Spinal cord (tissue), 10 donors: ENCODE data around the gene NPR2. TPM values are rescaled to one million over a fixed set of nuclear protein-coding genes. Genes with fewer than 3 reads are reported as not detected.
A peak's percentile ranks its signal among the peaks of the same experiment; 100 is the strongest.

ENCODE experiments used
- DNase-seq, 6 donors: peaks; one replicate each; pipeline versions ENCODE4 v3.0.0 to v3.0.0-alpha.2; 2013 to 2015; ENCODE audit warnings: low spot score in 6 of 6, low read depth in 4 of 6
- H3K27ac ChIP-seq: one replicate; pipeline ENCODE4 v1.5.1; 2013; ENCODE audit warnings: low read depth, low read length, control low read depth
- H3K27me3 ChIP-seq: one replicate; pipeline ENCODE4 v1.6.1; 2013; ENCODE audit warnings: low read length; ENCODE audit not compliant: control insufficient read depth, insufficient read depth
- H3K36me3 ChIP-seq: one replicate; pipeline ENCODE4 v1.6.1; 2013; ENCODE audit warnings: low read length; ENCODE audit not compliant: control insufficient read depth, insufficient read depth
- H3K4me1 ChIP-seq: one replicate; pipeline ENCODE4 v1.6.1; 2013; ENCODE audit warnings: low read length; ENCODE audit not compliant: control insufficient read depth, insufficient read depth
- H3K4me3 ChIP-seq: one replicate; pipeline ENCODE4 v1.5.1; 2013; ENCODE audit warnings: low read depth, low read length, control low read depth
- H3K9me3 ChIP-seq: one replicate; pipeline ENCODE4 v1.6.1; 2013; ENCODE audit warnings: low read length; ENCODE audit not compliant: control insufficient read depth, insufficient read depth
- WGBS: methylation state at CpG from one replicate; pipeline ENCODE4 v1.1.5; 2013; ENCODE audit warnings: missing lambda C conversion rate; ENCODE audit not compliant: insufficient coverage; 5-methylcytosine and 5-hydroxymethylcytosine counted together
- polyA plus RNA-seq, 2 donors: library from polyadenylated mRNA; unstranded; fragments of 120-200 nt; gene quantifications; one replicate each; pipeline ENCODE4 v1.2.1, GENCODE V29; 2013; ENCODE audit not compliant: insufficient read length in 2 of 2
- total RNA-seq, 2 donors: library from RNA; depleted of rRNA in 1 of 2; stranded (reverse); fragments of 120-200 nt in 1 of 2; fragments of >200 nt in 1 of 2; gene quantifications; one replicate each; pipeline versions ENCODE4 v1.2.3 to v1.2.4, GENCODE V29; 2013 to 2014
- donor health status: healthy.

Gene NPR2
- total and polyA plus RNA-seq, 4 donors: 15.0 to 39.5 (median 30.9) TPM

DNA sequence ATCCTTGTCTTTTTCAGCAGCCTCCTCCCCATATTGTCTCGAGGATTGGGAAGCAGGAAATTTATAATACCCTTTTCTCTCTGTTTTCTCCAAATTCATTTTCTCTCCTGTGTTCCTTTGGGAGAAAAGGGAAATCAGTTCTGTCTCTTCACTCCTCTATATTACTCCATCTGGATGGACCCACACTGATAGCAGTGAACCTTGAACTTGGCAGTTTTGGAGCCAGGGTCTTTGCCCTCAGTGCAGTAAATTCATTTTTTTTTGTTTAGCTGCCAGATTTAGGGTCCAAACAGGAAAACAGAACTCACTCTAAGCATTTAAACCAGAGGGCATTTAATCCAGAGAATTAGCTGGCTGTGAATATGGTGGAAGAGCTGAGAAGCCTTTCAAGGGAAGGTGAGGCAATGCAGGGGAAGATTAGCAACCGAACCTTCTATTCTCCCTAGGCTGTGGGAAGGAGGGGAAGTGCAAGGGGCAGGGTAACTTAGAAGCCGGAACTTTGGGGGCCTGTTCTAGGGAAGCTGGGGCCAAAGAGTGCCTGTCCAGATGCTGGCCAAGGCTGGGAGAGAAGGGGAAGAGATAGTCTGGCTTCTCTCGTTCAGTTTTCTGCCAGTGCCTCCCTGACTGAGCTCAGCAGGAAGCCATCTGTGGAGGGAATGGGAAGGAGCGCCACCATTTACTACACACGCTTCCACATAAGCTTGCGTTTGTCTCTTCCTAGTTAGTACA is 16.3 kb upstream of the NPR2 start:
- H3K27ac ChIP-seq: no peak overlapping the region
- WGBS: 39% methylated on average over 3 of the region's 7 CpGs
- H3K4me1 ChIP-seq: peaks cover 3% of the 10 kb centered on the region
- H3K36me3 ChIP-seq: no peaks in the 10 kb centered on the region
- no peaks in the 10 kb centered on the region for H3K9me3 ChIP-seq
- no peak overlapping the region for H3K4me3 ChIP-seq
- DNase-seq: peak in 2 of 6 donors; percentile 19 to 38
- H3K27me3 ChIP-seq: no peaks in the 10 kb centered on the region

DNA sequence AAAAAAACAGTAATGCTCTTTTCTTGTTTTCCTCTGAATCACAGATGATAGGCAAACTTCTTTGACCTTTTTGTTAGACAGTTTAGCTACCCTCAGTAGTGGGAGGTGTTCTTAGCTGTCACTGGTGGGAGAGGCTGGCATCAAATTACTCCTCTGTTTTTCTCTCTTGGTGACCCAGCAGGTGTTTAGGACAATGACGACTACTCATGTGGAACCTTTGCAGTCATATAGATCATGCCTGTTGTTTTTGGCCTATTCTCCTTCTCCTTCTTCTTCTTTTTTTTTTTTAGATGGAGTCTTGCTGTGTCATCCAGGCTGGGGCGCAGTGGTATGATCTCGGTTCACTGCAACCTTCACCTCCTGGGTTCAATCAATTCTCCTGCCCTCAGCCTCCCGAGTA is 15.4 kb upstream of the NPR2 start:
- Histone ChIP-seq H3K27ac (no peak overlapping the region), H3K4me1 (peaks cover 3% of the 10 kb centered on the region), H3K27me3 (no peaks in the 10 kb centered on the region), H3K4me3 (no peak overlapping the region), H3K9me3 (no peaks in the 10 kb centered on the region), H3K36me3 (no peaks in the 10 kb centered on the region)
- DNase-seq: no peak
- WGBS: 83% methylated on average over 2 of the region's 4 CpGs

DNA sequence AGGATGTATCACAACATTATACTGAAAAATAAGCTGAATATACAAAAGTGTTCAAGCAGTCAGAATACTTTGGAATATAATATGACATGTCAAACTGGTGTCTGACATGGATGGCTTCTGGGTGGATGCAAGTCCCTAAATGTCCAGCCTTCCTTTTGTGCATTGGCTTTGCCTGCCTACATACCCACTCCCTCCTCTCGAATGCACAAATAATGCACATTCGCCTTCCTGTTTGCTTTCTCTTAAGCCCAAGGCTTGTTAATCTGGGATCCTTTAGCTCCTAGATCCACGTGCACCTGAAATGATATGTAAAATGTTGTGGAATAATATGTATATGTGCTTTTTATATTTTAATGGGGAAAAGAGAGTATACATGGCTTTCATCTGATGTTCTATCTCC is 12.9 kb upstream of the NPR2 start:
- Histone ChIP-seq H3K27me3 (no peaks in the 10 kb centered on the region), H3K4me3 (no peak overlapping the region), H3K27ac (no peak overlapping the region), H3K9me3 (no peaks in the 10 kb centered on the region), H3K4me1 (peaks cover 3% of the 10 kb centered on the region), H3K36me3 (no peaks in the 10 kb centered on the region)
- no CpG with 5 or more reads among the region's 3 CpGs for WGBS
- no peak for DNase-seq

DNA sequence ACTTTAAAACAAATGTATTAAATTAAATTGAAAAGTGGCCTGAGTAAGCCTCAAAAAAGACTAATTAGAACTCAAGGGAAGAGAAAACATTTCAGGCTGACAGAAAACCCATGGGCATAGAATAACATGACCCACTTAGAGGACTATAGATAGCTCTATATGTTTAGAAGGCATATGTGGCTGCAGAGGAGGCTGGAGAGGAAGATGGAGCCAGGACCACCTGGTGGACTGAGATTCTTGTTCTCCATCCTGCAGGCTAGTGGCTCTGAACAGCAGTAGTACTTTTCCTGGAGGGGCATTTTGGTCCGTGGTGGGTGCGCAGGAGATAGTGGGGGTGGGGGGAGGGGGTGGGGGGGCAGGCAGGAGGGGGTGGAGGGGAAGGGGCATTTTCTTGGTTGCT is 10.3 kb upstream of the NPR2 start:
- H3K9me3 ChIP-seq: no peaks in the 10 kb centered on the region
- DNase-seq: no peak
- H3K27me3 ChIP-seq: no peaks in the 10 kb centered on the region
- no peak overlapping the region for H3K27ac ChIP-seq
- H3K36me3 ChIP-seq: peaks cover 6% of the 10 kb centered on the region
- no peaks in the 10 kb centered on the region for H3K4me1 ChIP-seq
- WGBS: no CpG with 5 or more reads among the region's 2 CpGs
- no peak overlapping the region for H3K4me3 ChIP-seq

DNA sequence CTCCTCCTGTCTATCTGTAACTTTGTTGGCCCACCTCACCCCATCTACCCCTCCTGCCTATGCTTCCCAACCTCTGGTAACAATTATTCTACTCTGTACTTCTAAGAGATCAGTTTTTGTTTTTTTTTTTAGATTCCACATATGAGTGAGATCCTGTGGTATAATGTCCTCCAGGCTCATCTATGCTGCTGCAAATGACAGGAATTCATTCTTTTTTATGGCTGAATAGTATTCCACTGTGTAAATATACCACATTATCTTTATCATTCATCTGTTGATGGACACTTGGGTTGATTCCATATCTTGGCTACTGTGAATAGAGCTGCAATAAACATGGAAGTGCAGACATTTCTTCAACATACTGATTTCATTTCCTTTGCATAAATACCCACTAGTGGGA is 8.0 kb upstream of the NPR2 start:
- H3K36me3 ChIP-seq: peaks cover 11% of the 10 kb centered on the region
- no peaks in the 10 kb centered on the region for H3K27me3 ChIP-seq
- H3K9me3 ChIP-seq: no peaks in the 10 kb centered on the region
- no peak overlapping the region for H3K27ac ChIP-seq
- H3K4me1 ChIP-seq: no peaks in the 10 kb centered on the region
- H3K4me3 ChIP-seq: no peak overlapping the region
- no peak for DNase-seq

DNA sequence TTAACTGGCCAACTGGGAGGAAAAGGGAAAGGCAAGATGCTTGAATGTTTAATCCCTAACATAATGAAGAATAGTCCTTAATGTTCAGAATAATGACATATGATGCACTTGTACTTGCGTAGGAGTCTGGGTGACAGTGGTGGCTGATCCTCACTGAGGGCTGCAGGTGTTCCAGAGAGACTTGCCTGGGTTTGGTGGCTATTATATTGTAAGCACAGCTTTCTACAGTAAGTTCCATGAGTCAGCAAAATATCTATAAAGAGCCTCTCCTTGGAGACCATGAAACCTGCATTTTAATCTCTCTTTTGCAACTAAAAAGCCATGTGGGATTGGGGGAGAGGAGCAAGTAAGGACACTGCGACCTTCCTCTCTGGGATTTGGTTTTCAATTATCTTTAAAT is 1.9 kb upstream of the NPR2 start:
- no peak overlapping the region for H3K27ac ChIP-seq

DNA sequence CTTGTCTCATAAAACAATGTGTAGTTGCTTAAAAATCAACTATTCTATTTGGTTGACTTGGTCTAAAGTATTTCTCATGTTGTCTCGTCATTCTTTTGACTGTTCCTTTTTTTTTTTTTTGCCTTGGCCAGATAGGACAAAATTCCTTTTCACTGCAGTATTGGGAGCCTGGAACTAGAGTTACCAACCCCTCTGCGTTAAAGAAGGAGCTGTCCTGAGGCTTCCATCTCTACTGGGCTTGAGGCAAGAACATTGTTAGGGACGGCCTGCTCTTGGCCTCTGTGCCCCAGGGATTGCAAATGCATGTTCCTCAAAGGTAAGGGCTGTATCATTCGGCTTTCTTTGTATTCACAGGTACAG is 1.4 kb upstream of the NPR2 start:
- Histone ChIP-seq H3K9me3 (no peaks in the 10 kb centered on the region), H3K36me3 (peaks cover 25% of the 10 kb centered on the region), H3K27ac (no peak overlapping the region), H3K27me3 (no peaks in the 10 kb centered on the region), H3K4me1 (peaks cover 36% of the 10 kb centered on the region), H3K4me3 (no peak overlapping the region)
- DNase-seq: no peak
- WGBS: 36% methylated on average over 3 of the region's 4 CpGs

More for the DNA sequence above, 1.9 kb upstream of the NPR2 start:
- Histone ChIP-seq H3K4me3 (no peak overlapping the region), H3K4me1 (peaks cover 36% of the 10 kb centered on the region), H3K36me3 (peaks cover 27% of the 10 kb centered on the region), H3K9me3 (no peaks in the 10 kb centered on the region), H3K27me3 (no peaks in the 10 kb centered on the region)
- peak in 1 of 6 donors; percentile 12 for DNase-seq
- no CpG with 5 or more reads among the region's 2 CpGs for WGBS

DNA sequence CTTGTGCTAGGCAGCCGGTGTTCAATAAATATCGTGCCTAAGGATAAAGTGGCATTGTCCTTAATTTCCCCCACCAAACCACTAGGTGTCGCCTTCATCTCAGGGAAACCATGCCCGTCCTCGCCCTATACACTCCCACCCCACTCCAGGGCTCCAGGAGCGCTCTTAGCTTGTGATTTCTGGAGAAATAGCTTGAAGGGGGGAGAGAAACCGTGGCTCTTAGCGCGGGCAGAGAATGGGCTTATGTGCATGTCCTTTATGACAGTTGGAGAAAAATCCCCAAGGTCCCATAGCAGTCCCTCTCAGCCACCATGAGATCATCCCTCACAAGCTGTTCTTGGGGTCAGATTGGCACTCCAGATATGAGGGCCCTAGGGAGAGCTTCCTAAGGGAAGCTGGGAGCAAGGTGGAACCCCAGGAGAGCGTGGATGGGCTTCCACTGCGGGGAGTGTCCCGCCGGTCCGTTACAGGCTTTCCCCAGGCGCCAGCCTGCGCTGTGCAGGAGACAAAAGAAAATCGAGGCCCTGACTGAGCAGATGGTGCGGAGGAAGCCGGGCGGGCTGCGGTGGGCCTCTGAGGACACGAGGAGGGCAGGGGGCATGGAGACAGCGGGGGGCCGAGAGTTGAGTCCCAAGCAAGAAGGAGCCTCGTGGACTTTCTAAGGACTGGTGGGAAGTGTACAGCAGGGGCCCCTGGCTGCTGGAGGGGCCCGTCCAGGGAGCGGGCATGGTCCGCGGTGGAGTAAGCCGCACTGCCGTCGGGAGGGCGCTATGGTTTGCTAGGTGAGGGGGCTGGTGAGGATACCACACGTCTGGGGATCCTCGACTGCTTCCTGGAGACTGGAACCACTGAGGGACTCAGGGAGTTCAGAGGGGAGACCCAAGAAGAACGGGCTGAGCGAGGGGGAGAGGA is 750 bp upstream of the NPR2 start:
- H3K27ac ChIP-seq: peak overlapping the region; percentile 4
- peak overlapping the region; percentile 26 for H3K4me3 ChIP-seq
- no peaks in the 10 kb centered on the region for H3K9me3 ChIP-seq
- H3K27me3 ChIP-seq: no peaks in the 10 kb centered on the region
- DNase-seq: peak in 5 of 6 donors; percentile 73 to 97 (median 78)
- peaks cover 22% of the 10 kb centered on the region for H3K36me3 ChIP-seq
- H3K4me1 ChIP-seq: peaks cover 36% of the 10 kb centered on the region
- WGBS: 24% methylated on average over 28 of the region's 37 CpGs

DNA sequence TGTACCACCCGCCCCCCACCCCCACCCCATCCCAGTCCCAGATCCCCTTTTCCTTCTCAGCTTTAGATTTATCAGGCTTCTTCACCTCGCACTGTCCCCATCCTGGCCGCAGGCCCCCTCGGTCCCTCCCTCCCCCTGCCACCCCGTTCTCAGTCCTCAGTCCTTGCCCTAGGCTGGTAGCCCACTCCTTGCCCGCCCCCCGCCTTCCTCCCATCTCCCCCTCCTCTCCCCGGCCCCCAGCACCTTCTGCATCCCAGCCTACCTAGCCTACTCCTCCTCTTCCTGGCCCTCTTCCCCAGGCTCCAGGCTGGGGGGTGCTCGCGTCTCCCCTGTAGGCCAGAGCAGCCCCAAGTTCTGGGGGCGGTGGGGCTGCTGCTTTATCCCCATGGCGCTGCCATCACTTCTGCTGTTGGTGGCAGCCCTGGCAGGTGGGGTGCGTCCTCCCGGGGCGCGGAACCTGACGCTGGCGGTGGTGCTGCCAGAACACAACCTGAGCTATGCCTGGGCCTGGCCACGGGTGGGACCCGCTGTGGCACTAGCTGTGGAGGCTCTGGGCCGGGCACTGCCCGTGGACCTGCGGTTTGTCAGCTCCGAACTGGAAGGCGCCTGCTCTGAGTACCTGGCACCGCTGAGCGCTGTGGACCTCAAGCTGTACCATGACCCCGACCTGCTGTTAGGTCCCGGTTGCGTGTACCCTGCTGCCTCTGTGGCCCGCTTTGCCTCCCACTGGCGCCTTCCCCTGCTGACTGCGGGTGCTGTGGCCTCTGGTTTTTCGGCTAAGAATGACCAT is 828 bp downstream of the NPR2 start:
- Histone ChIP-seq H3K27ac (no peak overlapping the region), H3K4me1 (peaks cover 36% of the 10 kb centered on the region), H3K9me3 (no peaks in the 10 kb centered on the region), H3K27me3 (no peaks in the 10 kb centered on the region), H3K36me3 (peaks cover 19% of the 10 kb centered on the region), H3K4me3 (peak overlapping the region; percentile 56)
- WGBS: 85% methylated on average over 28 of the region's 34 CpGs
- DNase-seq: no peak
